Measurements from ENCODE around the gene SYT11.
"Not testable (repeated sequence)": the region's sequence is repeated elsewhere in the genome, so short reads cannot be mapped to it uniquely, and the experiment has no call there.

Gene SYT11, protein sequence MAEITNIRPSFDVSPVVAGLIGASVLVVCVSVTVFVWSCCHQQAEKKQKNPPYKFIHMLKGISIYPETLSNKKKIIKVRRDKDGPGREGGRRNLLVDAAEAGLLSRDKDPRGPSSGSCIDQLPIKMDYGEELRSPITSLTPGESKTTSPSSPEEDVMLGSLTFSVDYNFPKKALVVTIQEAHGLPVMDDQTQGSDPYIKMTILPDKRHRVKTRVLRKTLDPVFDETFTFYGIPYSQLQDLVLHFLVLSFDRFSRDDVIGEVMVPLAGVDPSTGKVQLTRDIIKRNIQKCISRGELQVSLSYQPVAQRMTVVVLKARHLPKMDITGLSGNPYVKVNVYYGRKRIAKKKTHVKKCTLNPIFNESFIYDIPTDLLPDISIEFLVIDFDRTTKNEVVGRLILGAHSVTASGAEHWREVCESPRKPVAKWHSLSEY

GRCh38 chr1:155859234-155859829 is at the start of gene SYT11:
SYT11 (plus strand) TSS chr1:155859567; CDS start chr1:155859762, 195 bp downstream.
- DNase-seq (ENCODE audit: low read depth in 2 of 2), result peak; percentile 91 to 94

DNA sequence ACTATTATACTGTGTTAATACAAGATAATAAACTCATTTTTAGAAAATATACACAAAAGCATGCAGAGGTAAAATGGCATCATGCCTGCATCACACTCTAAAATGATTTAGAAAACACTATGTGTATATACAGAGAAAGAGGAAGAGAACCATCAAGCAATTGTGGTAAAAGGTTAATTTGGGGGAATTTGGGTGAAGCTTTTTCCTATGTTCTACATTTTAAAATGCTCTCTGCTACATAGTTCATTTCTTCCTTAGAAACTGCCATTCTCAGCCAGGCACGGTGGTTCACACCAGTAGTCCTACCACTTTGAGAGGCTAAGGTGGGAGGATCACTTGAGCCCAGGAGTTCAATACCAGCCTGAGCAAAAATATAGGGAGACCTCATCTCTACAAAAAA is 46.5 kb upstream of the SYT11 start:
- no peak for DNase-seq (ENCODE audit: low read depth in 2 of 2)

GRCh38 chr1:155813672-155814071 is 45.7 kb upstream of the SYT11 start:
- DNase-seq (ENCODE audit: low read depth in 2 of 2), result no peak

GRCh38 chr1:155816351-155816750 is 43.0 kb upstream of the SYT11 start:
- no peak for DNase-seq (ENCODE audit: low read depth in 2 of 2)

DNA sequence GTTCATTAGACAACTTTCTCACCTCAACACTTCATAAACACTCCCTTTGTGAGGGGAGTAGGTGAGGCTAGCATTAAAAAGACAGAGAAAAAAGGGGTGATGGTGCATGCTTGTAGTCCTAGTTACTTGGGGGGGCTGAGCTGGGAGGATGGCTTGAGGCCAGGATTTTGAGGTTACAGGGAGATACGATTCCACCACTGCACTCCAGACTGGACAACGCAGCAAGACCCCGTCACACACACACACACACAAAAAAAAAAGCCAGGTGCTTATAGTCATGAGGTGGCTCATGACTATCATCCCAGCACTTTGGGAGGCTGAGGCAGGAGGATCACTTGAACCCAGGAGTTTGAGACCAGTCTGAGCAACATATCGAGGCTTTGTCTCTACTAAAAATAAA is 31.9 kb upstream of the SYT11 start:
- no peak for DNase-seq (ENCODE audit: low read depth in 2 of 2)

DNA sequence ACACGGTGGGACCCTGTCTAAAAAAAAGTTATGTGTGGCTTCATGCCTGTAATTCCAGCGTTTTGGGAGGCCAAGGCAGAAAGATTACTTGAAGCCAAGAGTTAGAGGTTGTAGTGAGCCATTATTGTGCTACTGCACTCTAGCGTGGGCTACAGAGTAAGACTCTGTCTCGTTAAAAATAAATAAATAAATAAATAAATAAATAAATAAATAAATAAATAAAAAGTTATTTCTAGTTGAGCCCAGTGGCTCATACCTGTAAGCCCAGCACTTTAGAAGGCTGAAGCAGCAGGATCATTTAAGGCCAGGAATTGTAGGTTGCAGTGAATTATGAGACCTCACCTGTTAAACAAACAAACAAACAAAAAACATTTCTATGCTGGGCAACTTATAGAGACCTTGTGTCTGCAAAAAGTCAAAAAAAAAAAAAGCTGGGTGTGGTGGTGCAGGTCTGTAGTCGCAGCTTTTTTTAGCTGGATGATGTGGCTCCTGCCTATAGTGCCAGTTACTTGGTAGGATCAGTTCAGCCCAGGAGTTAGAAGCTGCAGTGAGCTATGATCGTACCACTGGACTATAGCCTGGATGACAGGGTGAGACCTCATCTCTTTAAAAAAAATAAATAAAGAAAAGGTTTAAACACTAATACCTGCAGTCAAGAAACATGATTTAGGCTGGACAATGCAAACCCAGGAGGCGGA is 27.9 kb upstream of the SYT11 start:
- no peak for DNase-seq (ENCODE audit: low read depth in 2 of 2)

- DNase-seq (ENCODE audit: low read depth in 2 of 2), result no peak
Measured at GRCh38 chr1:155833665-155834295, 25.6 kb upstream of the SYT11 start.

GRCh38 chr1:155834296-155834926 is 25.0 kb upstream of the SYT11 start:
- no peak for DNase-seq (ENCODE audit: low read depth in 2 of 2)

GRCh38 chr1:155834927-155835399 is 24.4 kb upstream of the SYT11 start:
- not testable (repeated sequence) for DNase-seq (ENCODE audit: low read depth in 2 of 2)

DNA sequence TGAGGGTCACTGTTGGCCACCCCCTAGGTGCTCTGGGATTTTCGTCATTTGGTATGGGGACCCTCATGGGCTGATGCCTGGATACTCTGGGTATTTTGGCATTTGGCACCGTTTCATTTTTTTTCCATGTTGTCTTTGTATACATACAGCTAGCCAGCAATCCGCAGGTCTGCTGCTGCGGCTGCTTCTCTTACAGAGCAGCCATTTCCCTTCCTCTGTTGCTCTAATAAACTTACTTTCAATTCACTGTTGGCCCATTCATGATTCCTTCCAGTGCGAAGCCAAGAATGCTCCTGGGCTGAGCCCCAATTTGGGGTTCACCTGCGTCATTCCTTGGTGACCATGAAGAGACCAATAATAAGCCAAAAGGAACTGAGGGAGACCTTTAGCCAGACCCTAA is 23.8 kb upstream of the SYT11 start:
- DNase-seq (ENCODE audit: low read depth in 2 of 2), result no peak

GRCh38 chr1:155840386-155840785 is 19.0 kb upstream of the SYT11 start:
- no peak for DNase-seq (ENCODE audit: low read depth in 2 of 2)

GRCh38 chr1:155844860-155845421 is 14.4 kb upstream of the SYT11 start:
- no peak for DNase-seq (ENCODE audit: low read depth in 2 of 2)

DNA sequence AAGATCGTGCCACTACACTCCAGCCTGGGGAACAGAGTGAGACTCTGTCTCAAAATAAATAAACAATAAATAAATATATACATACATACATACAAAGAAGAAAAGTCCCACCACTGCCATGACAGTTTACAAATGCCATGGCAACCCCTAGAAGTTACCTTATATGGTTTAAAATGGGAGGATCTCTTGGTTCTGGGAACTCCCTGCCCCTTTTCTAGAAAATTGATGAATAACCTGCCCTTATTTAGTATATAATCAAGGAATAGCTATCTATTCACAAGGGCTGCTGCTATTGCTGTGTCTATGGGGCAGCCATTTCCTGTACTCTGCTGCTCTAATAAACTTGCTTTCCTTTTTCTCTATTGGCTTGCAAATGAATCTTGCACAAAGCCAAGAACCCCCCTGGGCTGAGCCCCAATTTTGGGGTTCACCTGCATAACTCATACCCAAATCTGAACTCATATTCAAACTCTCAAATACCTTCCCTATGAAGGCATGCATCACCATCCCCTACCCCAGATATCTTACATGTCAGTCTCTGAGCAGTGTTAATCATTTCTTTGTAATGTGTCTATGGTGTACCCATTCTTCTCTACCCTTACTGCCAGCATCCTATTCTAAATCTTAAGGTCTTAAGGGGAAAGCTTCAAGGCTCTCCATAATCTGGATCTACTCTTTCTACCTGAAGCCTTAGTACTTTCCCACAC is 11.4 kb upstream of the SYT11 start:
- DNase-seq (ENCODE audit: low read depth in 2 of 2), result no peak

GRCh38 chr1:155850345-155850744 is 9.0 kb upstream of the SYT11 start:
- no peak for DNase-seq (ENCODE audit: low read depth in 2 of 2)

- no peak for DNase-seq (ENCODE audit: low read depth in 2 of 2)
Measured at GRCh38 chr1:155856257-155856974, 3.0 kb upstream of the SYT11 start.

GRCh38 chr1:155856975-155857930 is 2.1 kb upstream of the SYT11 start, which contains the start of gene GON4L:
GON4L (minus strand) TSS chr1:155857214; CDS start chr1:155853780, 3,434 bp downstream.
- DNase-seq (ENCODE audit: low read depth in 2 of 2), result peak; percentile 79 to 87

GRCh38 chr1:155858800-155859233 is 550 bp upstream of the SYT11 start:
- no peak for DNase-seq (ENCODE audit: low read depth in 2 of 2)
